GM19452 (cell line): ENCODE measurements around the gene PRKN.

ENCODE experiments used
- ATAC-seq: cut with Tn5 transposase; IDR thresholded peaks from one replicate; pipeline ENCODE4 v1.9.1; 2021; ENCODE audit not compliant: unreplicated experiment

The PRKN gene

DNA sequence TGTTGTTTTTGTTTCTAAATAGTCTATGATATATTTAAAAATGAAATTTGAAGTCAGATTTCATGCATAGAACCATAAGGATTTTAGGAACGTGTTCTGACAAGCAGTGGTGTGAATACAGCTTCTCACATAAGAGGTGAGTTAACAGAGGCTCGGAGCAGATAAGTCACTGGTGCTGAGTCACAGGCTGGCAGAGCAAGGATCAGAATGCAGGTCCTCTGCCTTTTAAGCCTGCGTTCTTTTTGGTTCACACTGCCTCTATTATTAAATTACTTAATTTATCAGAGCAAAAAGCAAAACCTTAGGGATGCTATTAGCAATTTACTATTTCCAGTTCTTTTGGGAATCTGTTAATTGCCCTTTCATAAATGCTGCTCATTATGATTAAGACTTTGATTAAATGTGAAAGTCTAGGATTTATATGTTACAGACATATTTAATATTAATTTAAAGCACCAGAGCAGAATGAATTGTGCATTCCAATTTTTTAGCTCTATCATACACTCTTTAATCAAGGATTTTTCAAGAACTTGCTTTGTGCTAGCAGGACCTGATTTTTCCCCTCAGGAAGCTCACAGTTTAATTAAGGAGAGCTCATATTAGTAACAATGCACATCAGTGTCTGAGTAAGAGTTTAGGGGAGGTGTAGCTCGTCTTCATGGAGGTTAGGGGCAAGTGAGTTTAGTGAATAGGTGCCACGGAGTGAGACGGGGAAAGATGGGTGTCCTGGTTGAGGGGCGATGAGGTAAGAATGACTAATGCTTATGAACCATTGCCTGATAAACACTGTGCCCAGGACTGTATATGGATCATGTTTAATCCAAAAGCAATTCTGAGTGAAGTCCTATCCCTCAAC, 1241.0 kb downstream of the PRKN start:
- ATAC-seq = no peak

DNA sequence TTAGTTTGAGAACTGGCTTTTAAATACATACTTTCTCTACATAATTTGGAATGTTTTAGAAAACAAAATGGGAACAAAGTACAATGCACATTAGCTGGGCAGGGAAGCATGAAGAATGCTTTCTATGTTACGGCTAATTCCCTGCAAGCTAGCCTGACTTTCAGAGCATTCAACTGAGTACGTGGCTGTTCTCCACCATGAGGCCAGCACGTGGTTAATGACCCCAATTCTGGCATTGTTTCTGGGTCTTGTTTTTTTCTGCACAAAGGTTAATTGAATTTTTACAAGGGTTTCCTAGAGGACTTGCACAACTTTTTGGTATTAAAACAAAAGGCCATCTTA, 1245.1 kb downstream of the PRKN start:
- no peak for ATAC-seq

DNA sequence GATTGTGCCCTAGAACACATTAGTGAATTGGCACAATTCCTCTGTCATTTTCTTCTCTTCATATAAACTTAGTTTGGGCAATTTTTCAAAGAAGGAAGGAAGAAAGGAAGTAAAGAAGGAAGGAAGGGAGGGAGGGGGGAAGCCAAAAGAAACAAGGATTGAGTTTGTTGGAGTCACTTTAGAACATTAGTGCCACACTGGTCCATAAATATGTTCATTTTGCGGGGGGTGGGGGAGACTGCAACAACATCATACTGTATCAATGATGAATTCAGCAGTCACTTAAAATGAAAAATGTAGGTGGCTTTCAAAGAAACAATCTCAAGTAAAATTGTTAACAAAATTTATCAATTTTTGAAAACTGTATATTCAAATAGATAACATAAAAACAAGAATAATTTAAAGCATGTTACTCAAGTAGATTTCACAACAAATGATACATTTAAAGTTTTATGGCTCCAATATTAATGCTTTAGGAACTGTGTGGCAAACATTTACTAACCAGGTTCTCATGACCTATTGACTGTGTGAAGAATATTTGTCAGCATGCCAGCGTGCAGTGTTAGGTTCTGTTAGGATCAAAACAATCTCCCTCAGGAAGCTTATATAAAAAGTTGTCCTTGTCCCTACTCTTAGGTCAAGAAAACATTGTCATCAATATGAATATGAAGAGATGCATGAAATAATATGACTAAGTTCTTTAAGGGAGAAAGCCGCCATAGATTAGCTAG, 1245.6 kb downstream of the PRKN start:
- no peak for ATAC-seq

DNA sequence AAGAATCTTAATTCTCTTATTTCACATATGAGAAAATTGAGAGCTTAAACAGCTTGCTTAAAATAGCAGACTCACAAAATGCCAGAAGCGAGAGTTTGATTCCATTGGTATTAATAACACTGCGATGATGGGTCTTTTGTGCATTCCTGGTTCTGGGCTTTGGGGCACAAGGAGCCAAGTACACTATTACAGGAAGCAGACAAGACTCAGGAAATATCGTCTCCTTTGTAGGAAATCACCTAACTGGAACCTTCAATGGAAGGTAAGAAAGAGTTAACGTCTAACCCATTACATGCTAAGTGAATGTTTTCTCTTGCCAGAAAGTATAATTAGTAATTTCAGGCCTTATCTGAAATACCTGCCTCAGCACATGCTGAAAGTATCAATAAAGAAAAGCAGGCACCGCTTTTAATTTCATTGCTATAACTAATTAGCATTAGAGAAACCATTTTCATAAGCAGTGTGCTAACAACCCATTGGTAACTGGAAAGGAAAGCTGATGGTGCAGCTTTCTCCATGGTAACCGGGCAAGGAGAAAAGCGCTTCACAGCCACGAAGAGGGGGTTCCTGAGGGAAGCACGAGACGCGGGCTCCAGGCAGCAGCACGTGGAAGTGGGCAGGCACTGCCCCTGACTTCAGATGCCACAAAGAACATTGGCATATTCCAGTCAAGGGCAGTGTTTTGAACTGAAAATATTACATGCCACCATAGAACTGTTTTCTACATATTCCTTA, 1247.0 kb downstream of the PRKN start:
- ATAC-seq = no peak

DNA sequence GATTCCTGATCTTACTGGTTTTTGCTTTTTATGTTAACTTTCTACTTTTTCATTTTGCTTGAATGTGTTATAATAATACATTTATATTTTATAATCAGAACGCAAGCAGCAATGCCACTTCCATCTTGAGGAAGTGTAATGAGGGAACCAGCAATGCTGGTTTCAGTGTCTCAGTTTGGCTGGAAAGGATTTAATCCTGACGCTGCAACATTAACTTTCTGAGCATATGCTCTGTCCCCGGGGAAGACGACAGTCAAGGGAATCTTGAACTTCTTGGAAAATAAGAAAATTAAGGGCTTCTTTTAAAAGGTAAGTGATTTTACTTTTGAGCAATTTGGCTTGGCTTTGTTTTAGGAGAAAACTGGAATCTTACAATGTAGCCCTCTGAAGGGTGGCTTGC, 1248.2 kb downstream of the PRKN start:
- no peak for ATAC-seq

DNA sequence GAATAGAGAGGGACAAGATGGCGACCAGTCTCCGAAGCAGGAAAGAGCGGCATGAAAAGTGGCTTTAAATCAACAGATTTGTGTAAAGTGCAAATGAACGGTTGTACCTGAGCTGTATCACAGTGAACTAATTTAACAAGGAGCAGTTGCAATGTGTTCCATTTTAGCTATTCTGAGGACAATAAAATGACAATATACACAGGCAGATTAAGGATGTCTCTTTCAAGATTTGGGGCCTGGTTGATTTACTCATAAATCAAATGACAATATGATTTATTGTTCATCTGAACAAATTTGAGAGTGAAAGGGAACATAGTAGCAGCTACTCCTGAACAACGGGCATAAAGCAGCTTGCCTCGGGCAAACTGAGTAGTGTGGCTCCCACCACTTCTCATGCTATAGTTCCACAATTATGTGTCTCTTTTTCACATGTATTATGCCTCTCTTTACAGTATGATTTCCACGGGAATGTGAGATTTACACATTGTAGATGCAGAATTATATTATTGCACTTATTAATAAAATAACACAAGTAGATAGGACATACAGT, 1249.6 kb downstream of the PRKN start:
- ATAC-seq = no peak

DNA sequence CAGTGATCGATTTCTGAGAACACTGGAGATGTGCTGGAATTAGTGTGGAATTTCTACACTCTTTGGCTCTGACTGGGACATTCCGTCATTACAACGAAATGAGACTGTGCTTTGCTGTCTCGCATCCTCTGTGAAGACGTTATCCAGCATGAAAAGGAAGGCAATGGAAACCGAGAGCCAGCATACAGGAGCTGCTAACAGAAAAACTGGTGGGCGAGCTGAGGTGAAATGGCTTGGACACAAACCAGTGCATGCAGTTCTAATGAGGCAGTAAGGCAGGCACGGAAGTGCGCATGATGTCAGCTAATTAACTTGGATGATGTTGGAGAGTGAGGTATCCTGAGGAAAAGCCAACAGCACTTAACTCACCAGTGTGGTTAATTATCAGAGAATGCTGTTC, 1250.9 kb downstream of the PRKN start:
- ATAC-seq = no peak

DNA sequence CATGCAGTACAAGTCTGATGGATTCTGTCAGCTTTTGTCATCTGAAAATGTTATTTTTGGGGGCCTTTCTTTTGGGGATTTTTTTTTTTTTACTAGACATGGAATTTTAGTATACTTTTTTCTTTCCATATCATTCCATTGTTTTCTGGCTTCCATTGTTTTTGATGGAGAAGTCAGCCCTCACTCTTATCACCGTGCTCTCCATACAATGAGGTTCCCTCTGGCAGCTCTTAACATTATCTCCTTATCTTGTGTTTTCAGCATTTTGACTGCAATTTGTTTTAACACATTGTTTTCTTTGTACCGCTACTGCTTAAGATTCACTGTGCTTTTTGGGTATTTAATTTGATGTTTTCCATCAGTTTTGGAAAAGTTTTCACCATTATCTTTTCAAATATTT, 1262.2 kb downstream of the PRKN start:
- ATAC-seq = no peak

DNA sequence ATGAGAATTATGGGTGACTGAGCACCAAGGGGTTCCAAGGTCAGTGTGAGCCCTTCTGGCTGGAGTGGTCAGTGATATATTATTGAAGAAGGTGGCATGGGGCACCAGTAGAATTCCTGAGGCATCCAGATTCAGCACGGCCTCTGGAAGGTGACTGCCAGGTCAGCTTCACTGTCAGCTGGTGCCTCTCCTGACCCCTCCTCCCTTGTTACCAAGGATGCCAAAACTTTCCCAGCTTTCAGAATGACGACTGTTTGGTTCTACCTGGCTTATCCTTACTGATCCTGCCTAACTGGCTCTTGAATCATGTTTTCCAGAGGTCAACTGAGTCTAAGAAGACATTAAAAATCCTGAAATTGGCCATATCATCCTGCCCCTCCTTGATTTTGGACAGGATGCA, 1264.5 kb downstream of the PRKN start:
- no peak for ATAC-seq

DNA sequence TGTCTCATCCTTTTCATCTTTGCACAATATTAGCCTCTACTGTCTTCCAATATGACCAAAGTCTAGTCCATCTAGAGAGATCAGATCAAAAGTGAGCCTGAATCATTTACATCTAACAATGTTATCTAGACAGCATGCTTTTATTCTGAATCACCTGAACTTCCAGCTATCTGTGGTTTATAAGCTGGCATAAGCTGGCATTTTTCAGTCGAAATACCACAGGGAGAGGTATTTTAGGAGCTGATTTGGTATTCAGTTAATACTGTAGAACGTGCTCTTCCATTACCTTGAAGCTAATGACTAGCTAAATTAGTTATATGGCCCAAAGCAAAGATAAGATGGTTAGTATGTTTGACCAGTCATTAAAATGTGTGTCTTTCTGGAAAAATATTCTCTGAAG, 1265.4 kb downstream of the PRKN start:
- no peak for ATAC-seq

DNA sequence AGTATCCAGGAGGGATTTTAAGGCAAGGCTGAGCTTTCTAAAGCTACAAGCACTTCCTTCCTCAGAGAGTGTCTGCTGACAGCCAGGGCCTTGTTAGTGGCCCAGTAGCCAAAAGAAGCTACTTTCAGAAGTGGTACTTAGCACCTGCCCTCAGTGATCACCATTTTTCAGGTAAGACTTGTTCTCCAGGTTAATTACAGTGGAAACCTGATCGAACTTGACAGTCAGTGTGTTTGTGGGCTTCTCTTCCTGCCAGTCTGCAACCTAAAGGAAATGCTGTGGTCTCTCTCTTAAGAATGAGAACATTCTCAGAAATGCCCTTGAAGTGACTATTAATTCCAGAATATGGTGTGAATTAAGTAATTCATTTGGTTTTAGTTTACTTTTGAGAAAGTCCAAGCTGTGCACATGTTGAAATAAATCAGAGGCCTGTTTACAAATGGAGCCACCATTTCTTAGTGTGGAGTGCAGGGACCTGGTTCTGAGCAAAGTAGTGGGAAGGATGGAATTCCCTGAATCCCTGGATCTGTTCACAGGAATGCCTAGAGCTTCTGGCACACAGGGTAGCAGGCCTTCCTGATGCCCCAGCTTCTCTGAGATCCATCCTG, 1268.5 kb downstream of the PRKN start:
- no peak for ATAC-seq

DNA sequence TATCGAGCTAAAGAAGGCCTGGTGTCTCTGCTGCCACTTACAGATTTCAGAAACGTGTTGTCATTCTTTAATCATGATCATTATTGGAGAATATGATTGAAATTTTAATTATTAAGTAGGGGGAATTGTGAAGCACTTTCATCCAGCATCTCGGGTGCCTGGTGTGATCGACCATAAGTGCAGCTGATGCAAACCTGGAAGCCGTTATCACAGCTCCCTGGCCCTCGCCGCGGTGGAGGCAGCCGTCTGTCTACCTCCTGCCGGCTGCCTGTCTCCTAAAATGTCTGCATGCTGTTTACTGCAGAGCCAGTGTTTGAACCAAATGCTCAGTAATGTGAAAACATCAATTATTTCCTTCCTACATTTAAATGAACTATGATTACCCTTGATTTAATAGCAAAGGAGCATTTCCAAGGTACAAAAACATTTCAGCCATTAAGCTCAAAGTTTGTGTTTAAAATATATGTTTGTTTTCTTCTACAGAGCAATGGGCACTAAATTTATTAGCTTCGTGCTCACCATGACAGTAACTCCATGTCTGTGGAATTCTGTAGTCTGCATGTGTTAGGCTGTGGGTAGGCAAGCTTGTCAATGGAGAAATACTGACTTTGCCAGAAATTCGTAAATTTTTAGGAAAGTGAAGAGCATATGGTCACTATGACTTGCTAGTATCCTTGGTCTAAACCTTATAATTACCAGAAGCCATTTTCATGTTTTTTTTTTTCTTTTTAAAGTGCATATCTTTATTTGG, 1269.2 kb downstream of the PRKN start:
- no peak for ATAC-seq

DNA sequence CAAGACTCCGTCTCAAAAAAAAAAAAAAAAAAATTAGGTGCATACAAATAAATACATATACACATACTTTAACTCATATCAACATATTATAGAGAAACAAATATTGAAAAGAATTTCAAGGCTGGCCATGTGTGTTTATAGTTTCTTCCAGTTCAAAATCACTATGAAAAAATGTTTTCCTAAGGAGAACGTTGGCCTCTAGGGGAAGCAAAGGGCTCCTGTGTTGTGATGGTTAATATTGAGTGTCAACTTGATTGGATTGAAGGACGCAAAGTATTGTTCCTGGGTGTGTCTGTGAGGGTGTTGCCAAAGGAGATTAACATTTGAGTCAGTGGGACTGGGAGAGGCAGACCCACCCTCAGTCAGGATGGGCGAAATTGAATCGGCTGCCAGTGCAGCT, 1271.7 kb downstream of the PRKN start:
- no peak for ATAC-seq

DNA sequence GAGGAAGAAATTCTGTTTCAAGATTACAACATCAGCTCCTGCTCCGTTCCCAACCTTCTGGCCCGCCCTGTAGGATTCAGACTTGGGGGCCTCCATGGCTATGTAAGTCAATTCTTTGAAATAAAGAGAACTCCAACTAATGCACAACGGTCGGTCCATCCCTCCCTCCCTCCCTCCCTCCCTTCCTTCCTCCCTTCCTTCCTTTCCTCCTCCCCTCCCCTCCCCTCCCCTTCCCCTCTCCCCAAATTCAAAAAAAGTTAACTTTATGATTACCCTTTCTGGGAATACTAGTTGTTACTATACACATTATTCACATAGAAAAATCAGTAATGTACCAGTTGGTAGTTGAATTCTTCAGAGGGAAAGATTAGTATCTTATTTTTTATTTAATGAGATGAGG, 1274.0 kb downstream of the PRKN start:
- no peak for ATAC-seq

DNA sequence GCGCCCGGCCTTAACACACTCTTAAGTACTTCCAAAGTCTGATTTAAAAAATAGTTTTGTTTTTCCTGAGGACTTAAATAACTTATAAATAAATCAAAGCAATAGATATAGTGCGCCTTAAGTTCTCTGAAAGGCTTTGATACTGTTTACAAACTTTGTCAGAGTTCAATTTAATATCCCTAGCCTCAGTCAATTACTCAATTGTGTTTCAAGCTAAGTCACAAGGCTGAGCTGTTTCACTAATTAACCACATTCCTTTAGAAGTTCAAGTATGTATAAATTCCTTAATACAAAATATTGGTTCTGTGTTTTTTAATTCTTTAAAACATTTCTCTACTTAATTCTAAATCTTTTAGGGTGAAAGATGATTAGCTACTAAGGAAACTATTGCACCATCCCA, 1275.3 kb downstream of the PRKN start:
- no peak for ATAC-seq

DNA sequence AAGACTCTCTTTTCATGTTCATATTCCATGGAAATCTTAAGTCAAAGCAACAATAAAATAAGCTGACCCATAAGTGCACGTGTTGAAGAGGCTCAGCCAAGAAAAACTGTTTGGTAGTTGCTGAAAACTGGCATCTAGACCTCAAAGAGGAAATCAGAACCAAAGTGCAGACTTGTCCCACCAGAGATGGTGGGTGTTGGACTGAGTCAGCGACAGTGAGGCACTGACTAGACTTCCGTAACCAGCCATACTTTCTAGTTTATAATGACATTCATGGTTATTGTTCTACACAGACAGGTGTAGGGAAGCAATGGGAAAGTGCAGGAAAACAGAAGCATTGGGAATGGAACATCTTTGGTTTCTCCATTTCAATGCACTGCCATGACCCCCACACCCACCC, 1278.0 kb downstream of the PRKN start:
- no peak for ATAC-seq

DNA sequence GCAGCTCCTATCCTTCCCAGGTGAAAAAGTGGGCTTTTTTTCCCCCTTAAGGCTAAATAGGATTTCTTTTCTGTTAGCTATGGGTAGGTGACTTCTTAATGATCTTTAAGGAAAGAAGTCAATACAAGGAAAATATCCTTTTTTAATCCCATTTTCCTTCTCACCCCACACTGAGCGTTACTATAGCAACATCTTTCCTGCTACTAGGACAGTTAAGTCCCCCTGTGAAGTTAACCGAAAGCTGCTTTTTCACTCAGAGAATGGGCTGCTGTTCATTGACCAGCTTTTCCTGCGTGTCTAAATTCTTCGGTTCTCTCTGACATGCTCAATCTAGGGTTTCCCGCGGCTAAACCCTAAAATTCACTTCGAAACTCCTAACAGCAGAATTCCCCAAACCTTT, 1280.6 kb downstream of the PRKN start:
- ATAC-seq = no peak

DNA sequence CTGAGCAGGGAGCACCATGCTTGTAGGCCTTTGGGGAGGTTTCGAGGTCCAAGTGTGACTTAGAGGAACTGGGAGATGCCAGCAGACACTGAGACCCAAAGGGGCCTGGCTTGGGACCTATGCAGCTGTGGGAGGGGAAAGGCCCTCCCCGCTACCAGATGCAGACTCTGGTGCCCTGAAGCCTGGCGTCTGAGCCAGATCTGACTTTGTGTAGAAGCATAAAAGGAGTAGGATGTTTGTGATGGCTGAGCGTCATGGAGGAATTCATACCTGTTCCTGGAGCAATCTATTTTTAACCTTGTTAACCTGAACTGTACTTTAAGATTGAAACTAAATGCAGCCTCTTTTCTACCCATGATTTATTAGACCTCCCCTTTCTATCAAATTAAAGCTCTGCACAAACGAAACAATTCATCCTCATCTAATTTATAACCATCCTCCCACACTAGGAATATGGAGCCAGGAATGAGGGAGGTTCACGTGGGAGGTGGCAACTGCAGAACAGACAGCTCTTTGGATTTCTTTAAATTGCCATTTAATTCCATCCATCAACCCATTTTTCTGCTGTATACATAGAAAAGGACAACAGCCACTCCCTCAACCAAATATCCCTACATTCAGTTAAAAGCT, 1281.2 kb downstream of the PRKN start:
- no peak for ATAC-seq

DNA sequence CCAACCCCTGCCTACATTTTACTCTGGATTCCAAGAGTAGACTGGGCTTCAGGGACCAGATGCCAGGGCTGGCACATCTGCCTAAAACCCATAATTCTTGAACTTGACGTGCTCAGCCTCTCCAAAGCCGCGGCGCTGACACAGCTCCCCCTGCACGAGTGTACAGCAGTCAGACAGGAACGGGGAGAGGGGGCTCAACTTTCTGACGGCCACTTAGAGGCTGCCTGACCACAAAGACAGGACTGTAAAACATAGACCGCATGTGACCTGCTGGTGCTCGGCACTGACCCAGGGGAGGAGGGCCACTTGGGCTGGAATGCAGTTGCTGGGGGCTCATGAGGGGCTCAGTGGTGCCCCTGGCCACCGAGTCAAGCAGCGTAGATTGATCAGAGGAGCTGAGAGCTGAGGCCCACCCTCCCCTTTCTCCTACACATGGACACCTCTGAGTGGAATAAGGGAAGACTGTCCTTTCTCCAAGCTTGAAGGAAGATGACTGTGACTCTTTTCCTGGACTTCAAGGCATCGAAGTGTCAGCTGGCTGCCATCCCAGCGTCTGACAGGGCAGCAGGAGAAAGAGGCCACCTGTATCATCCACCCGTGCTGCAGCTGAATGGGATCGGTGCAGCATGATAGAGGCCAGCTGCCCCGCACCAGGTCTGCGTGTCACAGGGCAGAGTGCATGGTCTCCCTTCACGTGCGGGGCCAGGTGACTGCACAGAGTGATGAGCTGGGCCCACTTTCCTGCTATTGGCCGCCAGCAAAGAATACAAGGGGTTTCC, 1282.4 kb downstream of the PRKN start:
- no peak for ATAC-seq
